Thyroid gland (tissue), 4 donors: ENCODE measurements around the gene FXYD6.

ENCODE experiments used
- POLR2A ChIP-seq, 2 donors: fragments of 450-650 bp; IDR thresholded peaks; one replicate each; pipeline ENCODE4 v1.6.1; 2017; ENCODE audit warnings: antibody characterized with exemption in 2 of 2, mild to moderate bottlenecking in 2 of 2, moderate library complexity in 1 of 2
- TF ChIP-seq, protein P1 (sequence below), 6 experiments: fragments of 200-600 bp in 3 of 6; fragments of 450-650 bp in 3 of 6; sonication (generic) in 3 of 6; IDR thresholded peaks; one replicate each; pipeline ENCODE4 v1.5.1; 2016 to 2019; ENCODE audit warnings: antibody characterized with exemption in 6 of 6, mild to moderate bottlenecking in 2 of 6, inconsistent platforms in 1 of 6, moderate library complexity in 1 of 6

GRCh38 chr11:117839380-117839881 is 37.0 kb downstream of the FXYD6 start:
- TF ChIP-seq, protein P1, sequence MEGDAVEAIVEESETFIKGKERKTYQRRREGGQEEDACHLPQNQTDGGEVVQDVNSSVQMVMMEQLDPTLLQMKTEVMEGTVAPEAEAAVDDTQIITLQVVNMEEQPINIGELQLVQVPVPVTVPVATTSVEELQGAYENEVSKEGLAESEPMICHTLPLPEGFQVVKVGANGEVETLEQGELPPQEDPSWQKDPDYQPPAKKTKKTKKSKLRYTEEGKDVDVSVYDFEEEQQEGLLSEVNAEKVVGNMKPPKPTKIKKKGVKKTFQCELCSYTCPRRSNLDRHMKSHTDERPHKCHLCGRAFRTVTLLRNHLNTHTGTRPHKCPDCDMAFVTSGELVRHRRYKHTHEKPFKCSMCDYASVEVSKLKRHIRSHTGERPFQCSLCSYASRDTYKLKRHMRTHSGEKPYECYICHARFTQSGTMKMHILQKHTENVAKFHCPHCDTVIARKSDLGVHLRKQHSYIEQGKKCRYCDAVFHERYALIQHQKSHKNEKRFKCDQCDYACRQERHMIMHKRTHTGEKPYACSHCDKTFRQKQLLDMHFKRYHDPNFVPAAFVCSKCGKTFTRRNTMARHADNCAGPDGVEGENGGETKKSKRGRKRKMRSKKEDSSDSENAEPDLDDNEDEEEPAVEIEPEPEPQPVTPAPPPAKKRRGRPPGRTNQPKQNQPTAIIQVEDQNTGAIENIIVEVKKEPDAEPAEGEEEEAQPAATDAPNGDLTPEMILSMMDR (IDR thresholded peaks at IDR 0.05), result no peak
- no peak for TF ChIP-seq POLR2A (IDR thresholded peaks at IDR 0.05)
